GM21737 (cell line): Measurements from ENCODE around the gene NOS2.
"Not testable (repeated sequence)": the region's sequence is repeated elsewhere in the genome, so short reads cannot be mapped to it uniquely, and the experiment has no call there.

Source experiments
- ATAC-seq: cut with Tn5 transposase; IDR thresholded peaks from one replicate; pipeline ENCODE4 v1.9.1; 2021; ENCODE audit warnings: mild to moderate bottlenecking, moderate library complexity; ENCODE audit not compliant: unreplicated experiment

NOS2 gene

GRCh38 chr17:27800522-27800921 is at the start of gene NOS2:
NOS2 (minus strand) TSS chr17:27800529; CDS start chr17:27798809, 1,720 bp downstream.
- no peak for ATAC-seq

GRCh38 chr17:27849474-27850185 is 49.3 kb upstream of the NOS2 start:
- no peak for ATAC-seq

GRCh38 chr17:27848931-27849330 is 48.6 kb upstream of the NOS2 start:
- no peak for ATAC-seq

GRCh38 chr17:27846808-27847307 is 46.5 kb upstream of the NOS2 start:
- ATAC-seq: not testable (repeated sequence)

GRCh38 chr17:27846042-27846655 is 45.8 kb upstream of the NOS2 start:
- no peak for ATAC-seq

GRCh38 chr17:27845264-27846041 is 45.1 kb upstream of the NOS2 start:
- no peak for ATAC-seq

GRCh38 chr17:27840688-27841087 is 40.4 kb upstream of the NOS2 start:
- ATAC-seq: no peak

- not testable (repeated sequence) for ATAC-seq
Measured at GRCh38 chr17:27840406-27840678, 40.0 kb upstream of the NOS2 start.

GRCh38 chr17:27839571-27840405 is 39.5 kb upstream of the NOS2 start:
- not testable (repeated sequence) for ATAC-seq

GRCh38 chr17:27838607-27839006 is 38.3 kb upstream of the NOS2 start:
- ATAC-seq: not testable (repeated sequence)

GRCh38 chr17:27837769-27838168 is 37.4 kb upstream of the NOS2 start:
- ATAC-seq: not testable (repeated sequence)

- no peak for ATAC-seq
Measured at GRCh38 chr17:27836651-27837050, 36.3 kb upstream of the NOS2 start.

GRCh38 chr17:27834571-27834970 is 34.2 kb upstream of the NOS2 start:
- ATAC-seq: no peak

- ATAC-seq: no peak
Measured at GRCh38 chr17:27832831-27833230, 32.5 kb upstream of the NOS2 start.

- not testable (repeated sequence) for ATAC-seq
Measured at GRCh38 chr17:27829888-27830287, 29.6 kb upstream of the NOS2 start.

GRCh38 chr17:27829143-27829711 is 28.9 kb upstream of the NOS2 start:
- ATAC-seq: not testable (repeated sequence)

- ATAC-seq: no peak
Measured at GRCh38 chr17:27825459-27825858, 25.1 kb upstream of the NOS2 start.

- ATAC-seq: no peak
Measured at GRCh38 chr17:27824745-27825144, 24.4 kb upstream of the NOS2 start.

GRCh38 chr17:27824176-27824715 is 23.9 kb upstream of the NOS2 start:
- no peak for ATAC-seq

GRCh38 chr17:27822108-27822507 is 21.8 kb upstream of the NOS2 start:
- ATAC-seq: not testable (repeated sequence)
